HUES48 (cell line): ENCODE measurements around the gene GPC2.

ENCODE experiments used
- H3K27ac ChIP-seq: one replicate; pipeline ENCODE4 v1.7.0; 2013; ENCODE audit warnings: low read depth, low read length, inconsistent platforms
- H3K27me3 ChIP-seq: 2 replicates; pipeline ENCODE4 v1.6.1; 2013; ENCODE audit warnings: mild to moderate bottlenecking, low read length; ENCODE audit not compliant: control insufficient read depth, insufficient read depth
- H3K36me3 ChIP-seq: 2 replicates; pipeline ENCODE4 v1.6.1; 2013; ENCODE audit warnings: low read length; ENCODE audit not compliant: control insufficient read depth, insufficient read depth
- H3K4me1 ChIP-seq: 2 replicates; pipeline ENCODE4 v1.6.1; 2013; ENCODE audit warnings: mild to moderate bottlenecking, low read length; ENCODE audit not compliant: control insufficient read depth, insufficient read depth
- H3K4me3 ChIP-seq: 2 replicates; pipeline ENCODE4 v1.5.1; 2013; ENCODE audit warnings: mild to moderate bottlenecking, low read depth, low read length
- H3K9ac ChIP-seq: 2 replicates; pipeline ENCODE4 v1.6.1; 2013; ENCODE audit warnings: mild to moderate bottlenecking, low read depth, low read length, moderate library complexity
- H3K9me3 ChIP-seq: 2 replicates; pipeline ENCODE4 v1.6.1; 2013; ENCODE audit warnings: low read length; ENCODE audit not compliant: control insufficient read depth, insufficient read depth

The GPC2 gene

GRCh38 chr7:100126931-100127865, 50.0 kb downstream of the GPC2 start, which contains the start of gene MBLAC1:
Gene MBLAC1 (plus strand): TSS chr7:100126967. CDS start chr7:100127396, 429 bp downstream.
- H3K27me3 ChIP-seq, result peaks cover 13% of the 10 kb centered on the region
- no peaks in the 10 kb centered on the region for H3K4me1 ChIP-seq
- H3K27ac ChIP-seq, result peak within 1 kb of the TSS; percentile 99
- peaks cover 9% of the 10 kb centered on the region for H3K36me3 ChIP-seq
- H3K9ac ChIP-seq, result peak within 1 kb of the TSS; percentile 85
- H3K9me3 ChIP-seq, result no peaks in the 10 kb centered on the region
- peak within 1 kb of the TSS; percentile 91 for H3K4me3 ChIP-seq

- H3K9me3 ChIP-seq, result no peaks in the 10 kb centered on the region
- peaks cover 13% of the 10 kb centered on the region for H3K27me3 ChIP-seq
- peak overlapping the region; percentile 85 for H3K9ac ChIP-seq
- H3K27ac ChIP-seq, result peak overlapping the region; percentile 99
- H3K4me3 ChIP-seq, result peak overlapping the region; percentile 91
- peaks cover 9% of the 10 kb centered on the region for H3K36me3 ChIP-seq
- H3K4me1 ChIP-seq, result no peaks in the 10 kb centered on the region
Measured at GRCh38 chr7:100126239-100126930, 50.8 kb downstream of the GPC2 start.

- H3K4me3 ChIP-seq, result no peak overlapping the region
- peaks cover 13% of the 10 kb centered on the region for H3K27me3 ChIP-seq
- H3K9ac ChIP-seq, result no peak overlapping the region
- H3K36me3 ChIP-seq, result peaks cover 9% of the 10 kb centered on the region
- H3K9me3 ChIP-seq, result no peaks in the 10 kb centered on the region
- peaks cover 9% of the 10 kb centered on the region for H3K4me1 ChIP-seq
- H3K27ac ChIP-seq, result no peak overlapping the region
Measured at GRCh38 chr7:100124301-100125230, 52.6 kb downstream of the GPC2 start.

- Histone ChIP-seq H3K9ac (no peak overlapping the region), H3K4me3 (no peak overlapping the region), H3K27me3 (no peaks in the 10 kb centered on the region), H3K36me3 (peaks cover 9% of the 10 kb centered on the region), H3K4me1 (peaks cover 9% of the 10 kb centered on the region), H3K27ac (no peak overlapping the region), H3K9me3 (no peaks in the 10 kb centered on the region)
Measured at GRCh38 chr7:100122568-100122967, 54.6 kb downstream of the GPC2 start.

- H3K36me3 ChIP-seq, result peaks cover 9% of the 10 kb centered on the region
- no peak overlapping the region for H3K4me3 ChIP-seq
- H3K27me3 ChIP-seq, result no peaks in the 10 kb centered on the region
- peaks cover 9% of the 10 kb centered on the region for H3K4me1 ChIP-seq
- H3K9ac ChIP-seq, result no peak overlapping the region
- no peaks in the 10 kb centered on the region for H3K9me3 ChIP-seq
- H3K27ac ChIP-seq, result no peak overlapping the region
Measured at GRCh38 chr7:100122067-100122466, 55.1 kb downstream of the GPC2 start.

- Histone ChIP-seq H3K27ac (peak overlapping the region; percentile 87), H3K4me1 (peaks cover 9% of the 10 kb centered on the region), H3K9ac (no peak overlapping the region), H3K27me3 (no peaks in the 10 kb centered on the region), H3K4me3 (peak overlapping the region; percentile 76), H3K9me3 (no peaks in the 10 kb centered on the region), H3K36me3 (peaks cover 9% of the 10 kb centered on the region)
Measured at GRCh38 chr7:100120733-100121036, 56.5 kb downstream of the GPC2 start.

GRCh38 chr7:100119970-100120732, 57.0 kb downstream of the GPC2 start:
- Histone ChIP-seq H3K9ac (peak overlapping the region; percentile 4; the same call in 1 of the 2 replicates), H3K9me3 (no peaks in the 10 kb centered on the region), H3K27ac (peak overlapping the region; percentile 87), H3K4me1 (peaks cover 9% of the 10 kb centered on the region), H3K4me3 (peak overlapping the region; percentile 76), H3K27me3 (no peaks in the 10 kb centered on the region), H3K36me3 (peaks cover 6% of the 10 kb centered on the region)
